ENCODE results near the gene NEIL1. TPM values are rescaled to one million over a fixed set of nuclear protein-coding genes. Genes with fewer than 3 reads are reported as not detected.

NEIL1 gene
- total RNA-seq, 1 experiment from 2014 or later = 41.4 TPM

DNA sequence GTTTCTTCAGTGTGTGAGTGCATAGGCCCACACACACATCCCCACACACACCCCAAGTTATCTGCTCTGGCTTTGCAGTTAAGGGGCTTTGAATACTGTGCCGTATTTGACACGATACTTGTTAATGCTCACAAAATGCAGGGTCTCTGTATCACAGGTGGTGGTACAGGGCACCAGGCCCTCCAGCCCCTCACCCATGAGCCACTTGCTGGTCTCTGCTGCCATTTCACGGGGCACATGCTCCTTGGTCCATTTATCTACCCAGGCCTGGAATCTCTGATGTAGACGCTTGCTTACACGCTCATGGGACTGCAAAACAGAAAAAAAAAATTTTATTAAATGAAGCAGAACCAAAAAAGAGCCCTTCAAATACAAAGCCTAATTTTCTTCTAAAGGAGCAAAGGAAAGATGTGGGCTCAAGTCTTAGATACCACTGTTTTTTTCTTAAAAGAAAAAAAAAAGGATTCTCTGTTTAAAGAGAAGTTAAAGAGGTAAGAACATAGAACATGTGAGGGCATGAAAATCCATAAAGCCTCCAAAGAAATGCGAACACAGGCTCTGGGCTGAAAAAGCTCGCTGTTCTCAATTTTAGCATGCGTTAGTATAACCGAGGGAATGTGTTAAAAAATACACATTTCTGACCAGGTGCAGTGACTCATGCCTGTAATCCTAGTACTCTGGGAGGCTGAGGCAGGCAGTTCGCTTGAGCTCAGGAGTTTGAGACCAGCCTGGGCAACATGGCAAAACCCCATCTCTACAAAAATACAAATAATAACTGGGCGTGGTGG lies 25.3 kb downstream of the NEIL1 start:
- no peak overlapping the region for H3K4me3 ChIP-seq (replicated peaks in 1 of 2; ENCODE audit: low read depth in 1 of 2, low read length in 2 of 2)
- H3K79me2 ChIP-seq (ENCODE audit: insufficient read depth, low read length) = peaks cover 12% of the 10 kb centered on the region
- no peaks in the 10 kb centered on the region for H3K9me3 ChIP-seq (ENCODE audit: control insufficient read depth in 1 of 2, insufficient read depth in 1 of 2, low read depth in 1 of 2, low read length in 2 of 2)
- no peak overlapping the region for H3K4me2 ChIP-seq (ENCODE audit: low read length)
- TF ChIP-seq RAD21 (IDR thresholded peaks at IDR 0.05; ENCODE audit: low read depth) (no peak), SRF (IDR thresholded peaks at IDR 0.05; ENCODE audit: low read depth) (no peak), ZFX (IDR thresholded peaks at IDR 0.05) (no peak), TCF7L2 (IDR thresholded peaks at IDR 0.05; ENCODE audit: borderline replicate concordance, extremely low read depth, insufficient read depth, insufficient read length) (no peak)
- no peak for DNase-seq (ENCODE audit: low read depth, low spot score)
- CTCF ChIA-PET = no interaction called here
- RAD21 ChIA-PET (ENCODE audit: low non-redundant PET in 1 of 2, low total read pairs in 2 of 2, uncharacterized antibody in 2 of 2, unreplicated experiment in 2 of 2) = no interaction called here
- peaks cover 11 to 20% of the 10 kb centered on the region in 2 experiments for H3K4me1 ChIP-seq (ENCODE audit: control insufficient read depth in 1 of 2, insufficient read depth in 2 of 2, low read length in 2 of 2)
- H4K20me1 ChIP-seq (ENCODE audit: insufficient read depth) = no peaks in the 10 kb centered on the region
- BruUV-seq (replicated peaks) = no TSS peak
- no peaks in the 10 kb centered on the region for H3K9me2 ChIP-seq (ENCODE audit: insufficient read depth)
- ATAC-seq = no peak
- intact Hi-C loops (cut with micrococcal nuclease) = no loop called here
- no peak overlapping the region for H3K9ac ChIP-seq (ENCODE audit: low read length)
- no peak overlapping the region for H2AFZ ChIP-seq (ENCODE audit: low read depth, low read length, poor library complexity, severe bottlenecking)
- H3K27me3 ChIP-seq (ENCODE audit: insufficient read depth, low read length) = no peaks in the 10 kb centered on the region
- peaks cover 27 to 41% of the 10 kb centered on the region in 2 experiments for H3K36me3 ChIP-seq (ENCODE audit: control insufficient read depth in 1 of 2, insufficient read depth in 2 of 2, low read length in 2 of 2)
- H3K27ac ChIP-seq (ENCODE audit: low read depth, low read length) = no peak overlapping the region
- POLR2A ChIA-PET = no interaction called here

DNA sequence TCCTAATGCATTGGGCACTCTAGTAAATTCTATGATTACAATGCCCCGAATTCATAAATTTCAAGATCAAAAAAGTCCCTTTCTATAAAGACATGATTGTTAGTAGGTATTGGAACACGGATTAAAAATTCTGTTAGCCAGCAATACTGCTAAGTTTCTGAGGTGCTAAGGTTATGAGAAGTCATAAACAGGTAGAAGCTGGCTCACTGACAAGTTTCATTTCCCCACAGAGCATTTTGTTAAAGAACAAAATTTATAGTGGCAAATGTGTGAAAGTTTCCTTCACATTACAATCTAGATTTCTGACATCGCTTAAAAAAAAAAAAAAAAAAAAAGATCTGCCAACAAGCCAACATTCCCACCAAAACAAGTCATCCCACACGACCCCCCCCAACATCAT lies 33.9 kb downstream of the NEIL1 start:
- H3K79me2 ChIP-seq (ENCODE audit: insufficient read depth, low read length) = no peaks in the 10 kb centered on the region
- RAD21 ChIA-PET (ENCODE audit: low non-redundant PET in 1 of 2, low total read pairs in 2 of 2, uncharacterized antibody in 2 of 2, unreplicated experiment in 2 of 2) = no interaction called here
- H2AFZ ChIP-seq (ENCODE audit: low read depth, low read length, poor library complexity, severe bottlenecking) = no peak overlapping the region
- CTCF ChIA-PET = no interaction called here
- intact Hi-C loops (cut with micrococcal nuclease) = no loop called here
- no peaks in the 10 kb centered on the region for H3K27me3 ChIP-seq (ENCODE audit: insufficient read depth, low read length)
- no peaks in the 10 kb centered on the region for H3K9me3 ChIP-seq (ENCODE audit: control insufficient read depth in 1 of 2, insufficient read depth in 1 of 2, low read depth in 1 of 2, low read length in 2 of 2)
- peaks cover 33 to 50% of the 10 kb centered on the region in 2 experiments for H3K36me3 ChIP-seq (ENCODE audit: control insufficient read depth in 1 of 2, insufficient read depth in 2 of 2, low read length in 2 of 2)
- H3K4me1 ChIP-seq (ENCODE audit: control insufficient read depth in 1 of 2, insufficient read depth in 2 of 2, low read length in 2 of 2) = no peaks in the 10 kb centered on the region
- no peak overlapping the region for H3K9ac ChIP-seq (ENCODE audit: low read length)
- no TSS peak for BruUV-seq (replicated peaks)
- TF ChIP-seq ZNF274 (IDR thresholded peaks at IDR 0.05; ENCODE audit: low read depth, low read length) (no peak), ELF1 (IDR thresholded peaks at IDR 0.05; ENCODE audit: borderline replicate concordance, low read depth) (no peak), ZFX (IDR thresholded peaks at IDR 0.05) (no peak), TCF7L2 (IDR thresholded peaks at IDR 0.05; ENCODE audit: borderline replicate concordance, extremely low read depth, insufficient read depth, insufficient read length) (no peak), SP1 (IDR thresholded peaks at IDR 0.05; ENCODE audit: low read depth) (no peak), SIN3A (IDR thresholded peaks at IDR 0.05; ENCODE audit: low read depth) (no peak), EZH2phosphoT487 (IDR thresholded peaks at IDR 0.05; ENCODE audit: borderline replicate concordance) (no peak), EGR1 (IDR thresholded peaks at IDR 0.05; ENCODE audit: low read depth) (no peak), SRF (IDR thresholded peaks at IDR 0.05; ENCODE audit: low read depth) (no peak), CBX3 (IDR thresholded peaks at IDR 0.05; ENCODE audit: low read depth) (no peak), JUND (IDR thresholded peaks at IDR 0.05) (no peak), FOSL1 (IDR thresholded peaks at IDR 0.05; ENCODE audit: low read depth) (no peak), POLR2A (IDR thresholded peaks at IDR 0.05; ENCODE audit: borderline replicate concordance, extremely low read depth, insufficient read depth, insufficient read length) (no peak)
- TF ChIP-seq, protein P1, sequence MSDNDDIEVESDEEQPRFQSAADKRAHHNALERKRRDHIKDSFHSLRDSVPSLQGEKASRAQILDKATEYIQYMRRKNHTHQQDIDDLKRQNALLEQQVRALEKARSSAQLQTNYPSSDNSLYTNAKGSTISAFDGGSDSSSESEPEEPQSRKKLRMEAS (IDR thresholded peaks at IDR 0.05) = no peak
- TF ChIP-seq, protein P2, sequence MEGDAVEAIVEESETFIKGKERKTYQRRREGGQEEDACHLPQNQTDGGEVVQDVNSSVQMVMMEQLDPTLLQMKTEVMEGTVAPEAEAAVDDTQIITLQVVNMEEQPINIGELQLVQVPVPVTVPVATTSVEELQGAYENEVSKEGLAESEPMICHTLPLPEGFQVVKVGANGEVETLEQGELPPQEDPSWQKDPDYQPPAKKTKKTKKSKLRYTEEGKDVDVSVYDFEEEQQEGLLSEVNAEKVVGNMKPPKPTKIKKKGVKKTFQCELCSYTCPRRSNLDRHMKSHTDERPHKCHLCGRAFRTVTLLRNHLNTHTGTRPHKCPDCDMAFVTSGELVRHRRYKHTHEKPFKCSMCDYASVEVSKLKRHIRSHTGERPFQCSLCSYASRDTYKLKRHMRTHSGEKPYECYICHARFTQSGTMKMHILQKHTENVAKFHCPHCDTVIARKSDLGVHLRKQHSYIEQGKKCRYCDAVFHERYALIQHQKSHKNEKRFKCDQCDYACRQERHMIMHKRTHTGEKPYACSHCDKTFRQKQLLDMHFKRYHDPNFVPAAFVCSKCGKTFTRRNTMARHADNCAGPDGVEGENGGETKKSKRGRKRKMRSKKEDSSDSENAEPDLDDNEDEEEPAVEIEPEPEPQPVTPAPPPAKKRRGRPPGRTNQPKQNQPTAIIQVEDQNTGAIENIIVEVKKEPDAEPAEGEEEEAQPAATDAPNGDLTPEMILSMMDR (IDR thresholded peaks at IDR 0.05 in 2 of 3, conservative IDR thresholded peaks at IDR 0.05 in 1 of 3; ENCODE audit: borderline replicate concordance in 1 of 3, insufficient read depth in 1 of 3, low read depth in 2 of 3, low read length in 2 of 3) = no peak
- TF ChIP-seq, protein P3, sequence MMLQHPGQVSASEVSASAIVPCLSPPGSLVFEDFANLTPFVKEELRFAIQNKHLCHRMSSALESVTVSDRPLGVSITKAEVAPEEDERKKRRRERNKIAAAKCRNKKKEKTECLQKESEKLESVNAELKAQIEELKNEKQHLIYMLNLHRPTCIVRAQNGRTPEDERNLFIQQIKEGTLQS (IDR thresholded peaks at IDR 0.05) = no peak
- DNase-seq (ENCODE audit: low read depth, low spot score) (no peak), ATAC-seq (no peak)
- no peak overlapping the region for H3K4me2 ChIP-seq (ENCODE audit: low read length)
- POLR2A ChIA-PET = no interaction called here
- no peak overlapping the region for H3K4me3 ChIP-seq (replicated peaks in 1 of 2; ENCODE audit: low read depth in 1 of 2, low read length in 2 of 2)
- H3K27ac ChIP-seq (ENCODE audit: low read depth, low read length) = no peak overlapping the region
- H3K9me2 ChIP-seq (ENCODE audit: insufficient read depth) = no peaks in the 10 kb centered on the region
- H4K20me1 ChIP-seq (ENCODE audit: insufficient read depth) = no peaks in the 10 kb centered on the region
